ENCODE data around the gene KRT84. TPM values are rescaled to one million over a fixed set of nuclear protein-coding genes. Genes with fewer than 3 reads are reported as not detected.

The KRT84 gene
- total RNA-seq, 4 donors from 2014 or later: not detected

GRCh38 chr12:52350021-52350620, 35.3 kb downstream of the KRT84 start:
- intact Hi-C loops (cut with DNase I): no loop called here
- WGBS, 2 donors: 93 to 96% methylated on average over 8 of the region's 8 CpGs

GRCh38 chr12:52349196-52349595, 36.3 kb downstream of the KRT84 start:
- peaks cover 73 to 82% of the 10 kb centered on the region in 2 donors for H3K4me1 ChIP-seq
- no peaks in the 10 kb centered on the region for H3K36me3 ChIP-seq
- H3K4me3 ChIP-seq (replicated peaks in 1 of 3): no peak overlapping the region
- no peak for DNase-seq
- whole genome bisulfite sequencing, 2 donors: 39 to 70% methylated on average over 6 of the region's 6 CpGs
- peak overlapping the region; percentile 45 to 95 (median 93) for H3K27ac ChIP-seq
- H3K27me3 ChIP-seq: no peaks in the 10 kb centered on the region
- H3K9me3 ChIP-seq: no peaks in the 10 kb centered on the region
- intact Hi-C loops (cut with DNase I): no loop called here
- TF ChIP-seq POLR2A (IDR thresholded peaks at IDR 0.05): no peak
- TF ChIP-seq CTCF (IDR thresholded peaks at IDR 0.05): no peak

More at GRCh38 chr12:52350021-52350620, 35.3 kb downstream of the KRT84 start:
- TF ChIP-seq CTCF (IDR thresholded peaks at IDR 0.05) (no peak), POLR2A (IDR thresholded peaks at IDR 0.05) (no peak)
- Histone ChIP-seq H3K27me3 (no peaks in the 10 kb centered on the region), H3K4me1 (peaks cover 66 to 74% of the 10 kb centered on the region in 2 donors), H3K9me3 (no peaks in the 10 kb centered on the region), H3K4me3 (replicated peaks in 1 of 3) (no peak overlapping the region), H3K36me3 (no peaks in the 10 kb centered on the region), H3K27ac (peak overlapping the region; percentile 66 to 95 (median 93))
- DNase-seq: no peak

- H3K27ac ChIP-seq: peak overlapping the region; percentile 67 to 95 (median 93)
- intact Hi-C loops (cut with DNase I): no loop called here
- 81 to 93% methylated on average over 16 of the region's 16 CpGs for WGBS, 2 donors
- TF ChIP-seq POLR2A (IDR thresholded peaks at IDR 0.05) (no peak), CTCF (IDR thresholded peaks at IDR 0.05) (no peak)
- no peaks in the 10 kb centered on the region for H3K36me3 ChIP-seq
- no peaks in the 10 kb centered on the region for H3K9me3 ChIP-seq
- peaks cover 77 to 87% of the 10 kb centered on the region in 2 donors for H3K4me1 ChIP-seq
- no peaks in the 10 kb centered on the region for H3K27me3 ChIP-seq
- peak in 1 of 2 donors; percentile 4 for DNase-seq
- no peak overlapping the region for H3K4me3 ChIP-seq (replicated peaks in 1 of 3)
Observed at GRCh38 chr12:52347551-52348510, 37.6 kb downstream of the KRT84 start.

- Histone ChIP-seq H3K4me3 (replicated peaks in 1 of 3) (no peak overlapping the region), H3K27ac (peak overlapping the region; percentile 67 to 95 (median 93)), H3K27me3 (no peaks in the 10 kb centered on the region), H3K9me3 (no peaks in the 10 kb centered on the region), H3K4me1 (peaks cover 75 to 86% of the 10 kb centered on the region in 2 donors), H3K36me3 (no peaks in the 10 kb centered on the region)
- 74 to 79% methylated on average over 7 to 8 of the region's 9 CpGs for WGBS, 2 donors
- intact Hi-C loops (cut with DNase I): no loop called here
- TF ChIP-seq POLR2A (IDR thresholded peaks at IDR 0.05): no peak
- no peak for TF ChIP-seq CTCF (IDR thresholded peaks at IDR 0.05)
- no peak for DNase-seq
Observed at GRCh38 chr12:52347016-52347415, 38.4 kb downstream of the KRT84 start.
